Spleen (tissue), 7 donors: ENCODE results near the gene HSPB3.

Experiments used
- CTCF ChIP-seq, 11 experiments: fragments of 200-600 bp in 7 of 11; fragments of 450-650 bp in 4 of 11; sonication (generic) in 4 of 11; IDR thresholded peaks in 8 of 11; conservative IDR thresholded peaks in 3 of 11; 1 replicate in 7 of 11; 2 replicates in 4 of 11; pipeline versions ENCODE4 v1.4.0 to v1.8.0; 2016 to 2021; ENCODE audit warnings: antibody characterized with exemption in 11 of 11, inconsistent platforms in 4 of 11, mild to moderate bottlenecking in 1 of 11
- POLR2AphosphoS5 ChIP-seq, 3 donors: sonication (generic); formaldehyde crosslinking; IDR thresholded peaks; one replicate each; pipeline ENCODE4 v1.5.1; 2017; ENCODE audit warnings: antibody characterized with exemption in 3 of 3
- donor health status: DM: no; HTN: no; CAD: no; lungs with moderate emphysema.
- donor health status: DM: no; HTN: no; CAD: no.
- donor health status: DM: no; HTN: no; CAD: no.

DNA sequence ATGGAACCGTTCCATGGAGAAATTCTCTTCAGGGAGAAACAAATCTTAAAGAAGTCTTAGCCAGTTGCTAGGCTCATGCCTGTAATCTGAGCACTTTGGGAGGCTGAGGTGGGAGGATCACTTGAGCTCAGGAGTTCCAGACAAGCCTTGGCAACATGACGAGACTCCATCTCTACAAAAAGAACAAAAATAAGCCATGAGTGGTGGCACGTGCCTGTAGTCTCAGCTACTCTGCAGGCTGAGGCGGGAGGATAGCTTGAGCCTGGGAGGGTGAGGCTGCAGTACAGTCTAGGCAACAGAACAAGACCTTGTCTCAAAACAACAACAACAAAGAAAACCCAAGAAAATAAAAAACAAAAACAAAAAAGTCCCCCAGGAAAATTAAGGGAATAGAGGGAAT, 8.2 kb downstream of the HSPB3 start:
- no peak for TF ChIP-seq CTCF (IDR thresholded peaks at IDR 0.05 in 8 of 11, conservative IDR thresholded peaks at IDR 0.05 in 3 of 11)
- TF ChIP-seq POLR2AphosphoS5 (IDR thresholded peaks at IDR 0.05): no peak
